ENCODE data around the gene CYP2C9.
"Not testable (repeated sequence)": the region's sequence is repeated elsewhere in the genome, so short reads cannot be mapped to it uniquely, and the experiment has no call there.

The CYP2C9 gene

GRCh38 chr10:94916423-94916822 lies 22.0 kb upstream of the CYP2C9 start:
- no peak for TF ChIP-seq CTCF (IDR thresholded peaks at IDR 0.05; ENCODE audit: low read depth, low read length)
- no peak for DNase-seq
- H3K36me3 ChIP-seq, result no peaks in the 10 kb centered on the region
- H3K27me3 ChIP-seq, result no peaks in the 10 kb centered on the region
- no peaks in the 10 kb centered on the region for H3K4me1 ChIP-seq
- no peak overlapping the region for H3K4me3 ChIP-seq (ENCODE audit: low read depth, low read length)
- no peaks in the 10 kb centered on the region for H3K9me3 ChIP-seq

- H3K9me3 ChIP-seq, result no peaks in the 10 kb centered on the region
- no peak for DNase-seq
- H3K36me3 ChIP-seq, result no peaks in the 10 kb centered on the region
- TF ChIP-seq CTCF (IDR thresholded peaks at IDR 0.05; ENCODE audit: low read depth, low read length), result no peak
- H3K4me1 ChIP-seq, result no peaks in the 10 kb centered on the region
- H3K4me3 ChIP-seq (ENCODE audit: low read depth, low read length), result no peak overlapping the region
- H3K27me3 ChIP-seq, result no peaks in the 10 kb centered on the region
Observed at GRCh38 chr10:94936721-94937120, 1.7 kb upstream of the CYP2C9 start.

GRCh38 chr10:94943432-94944103 lies 5.1 kb downstream of the CYP2C9 start:
- not testable (repeated sequence) for DNase-seq; H3K9me3 ChIP-seq; H3K4me3 ChIP-seq (ENCODE audit: low read depth, low read length); H3K27me3 ChIP-seq; H3K4me1 ChIP-seq; H3K36me3 ChIP-seq

GRCh38 chr10:94946181-94946580 lies 7.7 kb downstream of the CYP2C9 start:
- H3K9me3 ChIP-seq; H3K36me3 ChIP-seq; H3K4me1 ChIP-seq; H3K27me3 ChIP-seq; H3K4me3 ChIP-seq (ENCODE audit: low read depth, low read length); DNase-seq: not testable (repeated sequence)

GRCh38 chr10:94963901-94964300 lies 25.4 kb downstream of the CYP2C9 start:
- peak; percentile 59 for TF ChIP-seq CTCF (IDR thresholded peaks at IDR 0.05; ENCODE audit: low read depth, low read length)

GRCh38 chr10:94983555-94983954 lies 45.1 kb downstream of the CYP2C9 start:
- H3K36me3 ChIP-seq, result no peaks in the 10 kb centered on the region
- H3K4me3 ChIP-seq (ENCODE audit: low read depth, low read length), result no peak overlapping the region
- no peaks in the 10 kb centered on the region for H3K4me1 ChIP-seq
- no peaks in the 10 kb centered on the region for H3K27me3 ChIP-seq
- DNase-seq, result no peak
- no peak for TF ChIP-seq CTCF (IDR thresholded peaks at IDR 0.05; ENCODE audit: low read depth, low read length)
- H3K9me3 ChIP-seq, result no peaks in the 10 kb centered on the region

More at GRCh38 chr10:94963901-94964300, 25.4 kb downstream of the CYP2C9 start:
- Histone ChIP-seq H3K27me3 (no peaks in the 10 kb centered on the region), H3K4me3 (ENCODE audit: low read depth, low read length) (no peak overlapping the region), H3K36me3 (no peaks in the 10 kb centered on the region), H3K4me1 (no peaks in the 10 kb centered on the region), H3K9me3 (no peaks in the 10 kb centered on the region)
- DNase-seq, result no peak

- Histone ChIP-seq H3K4me1 (no peaks in the 10 kb centered on the region), H3K36me3 (no peaks in the 10 kb centered on the region), H3K9me3 (no peaks in the 10 kb centered on the region), H3K27me3 (no peaks in the 10 kb centered on the region), H3K4me3 (ENCODE audit: low read depth, low read length) (no peak overlapping the region)
- DNase-seq, result no peak
- no peak for TF ChIP-seq CTCF (IDR thresholded peaks at IDR 0.05; ENCODE audit: low read depth, low read length)
Observed at GRCh38 chr10:94989192-94989591, 50.7 kb downstream of the CYP2C9 start.

Data from BE2C (cell line).